CD4-positive, alpha-beta T cell treated with Interleukin-1 beta for 1 hour (primary cell): ENCODE data around the gene NCK2.

Source experiments
- DNase-seq, 2 donors: peaks; one replicate each; pipeline ENCODE4 v3.0.0-alpha.2; 2020 to 2022

The NCK2 gene

GRCh38 chr2:105737980-105738657 lies 6.6 kb upstream of the NCK2 start:
- peak in 1 of 2 donors; percentile 58 for DNase-seq

GRCh38 chr2:105738658-105739241 lies 6.0 kb upstream of the NCK2 start:
- peak in 1 of 2 donors; percentile 48 for DNase-seq

GRCh38 chr2:105739426-105739825 lies 5.3 kb upstream of the NCK2 start:
- DNase-seq, result peak in 1 of 2 donors; percentile 31

GRCh38 chr2:105739944-105740530 lies 4.7 kb upstream of the NCK2 start:
- no peak for DNase-seq

- DNase-seq, result no peak
Measured at GRCh38 chr2:105741174-105741573, 3.5 kb upstream of the NCK2 start.

GRCh38 chr2:105741617-105742016 lies 3.1 kb upstream of the NCK2 start:
- no peak for DNase-seq

GRCh38 chr2:105744091-105744908 lies 412 bp upstream of the NCK2 start:
- DNase-seq, result peak; percentile 72 to 75

- peak; percentile 68 to 73 for DNase-seq
Measured at GRCh38 chr2:105746177-105747080, 1.7 kb downstream of the NCK2 start.

- DNase-seq, result no peak
Measured at GRCh38 chr2:105747254-105747894, 2.7 kb downstream of the NCK2 start.

- DNase-seq, result peak in 1 of 2 donors; percentile 45
Measured at GRCh38 chr2:105747991-105748390, 3.3 kb downstream of the NCK2 start.

GRCh38 chr2:105748566-105748965 lies 3.9 kb downstream of the NCK2 start:
- DNase-seq, result peak in 1 of 2 donors; percentile 53

GRCh38 chr2:105749583-105750400 lies 5.1 kb downstream of the NCK2 start:
- DNase-seq, result peak; percentile 21 to 42

- DNase-seq, result no peak
Measured at GRCh38 chr2:105750735-105751134, 6.0 kb downstream of the NCK2 start.

GRCh38 chr2:105751272-105751671 lies 6.6 kb downstream of the NCK2 start:
- no peak for DNase-seq

- no peak for DNase-seq
Measured at GRCh38 chr2:105752691-105753358, 8.1 kb downstream of the NCK2 start.

- DNase-seq, result no peak
Measured at GRCh38 chr2:105753380-105753779, 8.7 kb downstream of the NCK2 start.

- DNase-seq, result peak; percentile 41 to 70
Measured at GRCh38 chr2:105754011-105754410, 9.3 kb downstream of the NCK2 start.

- no peak for DNase-seq
Measured at GRCh38 chr2:105754994-105755393, 10.3 kb downstream of the NCK2 start.

- peak; percentile 33 to 62 for DNase-seq
Measured at GRCh38 chr2:105755895-105756294, 11.2 kb downstream of the NCK2 start.

GRCh38 chr2:105756435-105756834 lies 11.7 kb downstream of the NCK2 start:
- no peak for DNase-seq
